BJ (cell line): ENCODE results near the gene DDAH2. TPM values are rescaled to one million over a fixed set of nuclear protein-coding genes. Genes with fewer than 3 reads are reported as not detected.

Experiments used
- CTCF ChIA-PET: fragments of 350-600 bp; formaldehyde crosslinking; extraction: SDS; loops from one replicate; lab custom pipeline; 2021; ENCODE audit warnings: antibody characterized with exemption, inconsistent platforms; lab: Yijun Ruan, JAX
- POLR2A ChIA-PET: fragments of 300-600 bp; sonication (Branson Sonifier 250); formaldehyde crosslinking; extraction: SDS; loops from one replicate; lab custom pipeline; 2021; ENCODE audit warnings: antibody characterized with exemption; lab: Charles Lee
- DNase-seq: peaks from one replicate; pipeline ENCODE4 v3.0.0-alpha.2; 2011; ENCODE audit warnings: low read depth
- H3K27me3 ChIP-seq: 2 replicates; pipeline ENCODE4 v1.6.0; 2011; ENCODE audit warnings: low read length; ENCODE audit not compliant: control insufficient read depth, insufficient read depth
- H3K36me3 ChIP-seq: 2 replicates; pipeline ENCODE4 v1.5.1; 2011; ENCODE audit warnings: low read length; ENCODE audit not compliant: control insufficient read depth, insufficient read depth
- H3K4me3 ChIP-seq: 2 replicates; pipeline ENCODE4 v1.5.1; 2011; ENCODE audit warnings: low read depth, mild to moderate bottlenecking, control low read depth, low read length
- polyA plus RNA-seq: library from polyadenylated mRNA; depleted of rRNA; stranded (reverse); fragments of >200 nt; gene quantifications from 2 replicates; pipeline ENCODE4 v1.2.3, GENCODE V29; 2011
- TF ChIP-seq, protein P1 (sequence below): IDR thresholded peaks from 2 replicates; pipeline ENCODE4 v1.5.1; 2011; ENCODE audit warnings: low read depth, mild to moderate bottlenecking, control low read depth, inconsistent platforms, low read length, moderate library complexity; ENCODE audit not compliant: insufficient read depth

DDAH2 gene
- polyA plus RNA-seq, 1 experiment, result 69.5 TPM

DNA sequence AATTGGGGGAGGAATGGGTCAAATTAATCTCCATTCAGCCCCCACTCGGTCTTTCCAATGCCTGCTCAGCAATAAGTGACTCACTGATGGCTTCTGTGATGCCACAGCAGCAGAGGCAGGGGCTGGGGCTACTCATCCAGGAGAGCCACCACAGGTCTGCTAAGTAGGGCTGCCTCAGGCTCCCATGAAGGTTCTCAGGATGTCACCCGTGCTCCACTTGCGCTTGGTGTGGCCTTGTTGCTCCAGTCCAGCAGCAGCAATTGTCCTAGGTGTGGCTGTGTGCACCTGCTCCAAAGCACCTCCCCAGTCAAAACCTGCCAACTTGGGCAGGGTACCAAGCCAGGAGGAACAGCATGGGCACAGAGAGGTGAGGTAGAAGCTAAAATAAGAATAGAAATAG, 6.9 kb downstream of the DDAH2 start:
- ChIA-PET POLR2A (no interaction called here), CTCF (interaction anchor here (0.6 kb wide), 1 partner anchor 81 kb away, joined by 3 read pairs; no protein-coding TSS in a partner anchor)
- Histone ChIP-seq H3K4me3 (no peak overlapping the region), H3K36me3 (peaks cover 6% of the 10 kb centered on the region), H3K27me3 (peaks cover 3% of the 10 kb centered on the region)
- DNase-seq, result no peak
- TF ChIP-seq, protein P1, sequence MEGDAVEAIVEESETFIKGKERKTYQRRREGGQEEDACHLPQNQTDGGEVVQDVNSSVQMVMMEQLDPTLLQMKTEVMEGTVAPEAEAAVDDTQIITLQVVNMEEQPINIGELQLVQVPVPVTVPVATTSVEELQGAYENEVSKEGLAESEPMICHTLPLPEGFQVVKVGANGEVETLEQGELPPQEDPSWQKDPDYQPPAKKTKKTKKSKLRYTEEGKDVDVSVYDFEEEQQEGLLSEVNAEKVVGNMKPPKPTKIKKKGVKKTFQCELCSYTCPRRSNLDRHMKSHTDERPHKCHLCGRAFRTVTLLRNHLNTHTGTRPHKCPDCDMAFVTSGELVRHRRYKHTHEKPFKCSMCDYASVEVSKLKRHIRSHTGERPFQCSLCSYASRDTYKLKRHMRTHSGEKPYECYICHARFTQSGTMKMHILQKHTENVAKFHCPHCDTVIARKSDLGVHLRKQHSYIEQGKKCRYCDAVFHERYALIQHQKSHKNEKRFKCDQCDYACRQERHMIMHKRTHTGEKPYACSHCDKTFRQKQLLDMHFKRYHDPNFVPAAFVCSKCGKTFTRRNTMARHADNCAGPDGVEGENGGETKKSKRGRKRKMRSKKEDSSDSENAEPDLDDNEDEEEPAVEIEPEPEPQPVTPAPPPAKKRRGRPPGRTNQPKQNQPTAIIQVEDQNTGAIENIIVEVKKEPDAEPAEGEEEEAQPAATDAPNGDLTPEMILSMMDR, result no peak

DNA sequence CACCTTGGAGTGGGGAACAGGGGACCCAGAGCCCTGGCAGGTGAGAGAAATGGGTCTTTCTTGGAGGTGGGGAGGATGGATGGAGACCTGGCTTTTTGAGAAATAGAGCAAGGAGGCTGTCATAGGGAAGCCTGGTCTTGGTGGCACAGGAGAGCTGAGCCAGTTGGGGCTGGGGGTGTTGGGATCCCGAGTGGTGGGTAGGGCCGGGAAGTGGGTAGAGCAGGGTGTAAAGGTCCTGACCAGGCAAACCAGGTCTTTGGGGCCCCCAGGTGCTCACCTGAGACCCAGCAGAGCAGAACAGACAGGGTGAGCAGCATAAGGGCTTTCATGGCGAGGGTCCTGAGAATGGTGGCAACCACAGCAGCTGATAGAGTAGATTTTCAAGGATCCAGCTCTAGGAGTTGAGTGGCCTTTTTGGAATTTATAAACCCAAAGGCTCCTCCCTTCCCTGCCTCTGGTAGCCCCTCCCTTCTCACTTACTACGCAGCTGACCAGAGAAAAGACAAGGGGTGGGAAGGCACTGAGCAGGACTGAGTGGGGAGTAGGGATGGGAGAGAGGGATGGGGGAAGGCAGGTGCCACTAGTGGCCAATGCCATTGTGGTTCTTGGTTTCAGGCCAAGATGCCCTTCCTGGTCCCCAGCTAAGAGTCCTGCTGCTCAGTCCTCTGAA, 7.6 kb downstream of the DDAH2 start, which contains the start of gene LY6G6C:
Gene LY6G6C, minus strand, starts transcription at position 396 of the 670 bp plus-strand sequence. Its CDS starts 67 bp downstream, at position 329.
- Histone ChIP-seq H3K36me3 (peaks cover 3% of the 10 kb centered on the region), H3K4me3 (no peak within 1 kb of the TSS), H3K27me3 (peaks cover 3% of the 10 kb centered on the region)
- TF ChIP-seq, protein P1, result no peak
- POLR2A ChIA-PET, result no interaction called here
- DNase-seq, result no peak
- CTCF ChIA-PET, result interaction anchor here (2.0 kb wide), 1 partner anchor 8 kb away, joined by 8 read pairs; the partner anchor contains the start of gene DDAH2

DNA sequence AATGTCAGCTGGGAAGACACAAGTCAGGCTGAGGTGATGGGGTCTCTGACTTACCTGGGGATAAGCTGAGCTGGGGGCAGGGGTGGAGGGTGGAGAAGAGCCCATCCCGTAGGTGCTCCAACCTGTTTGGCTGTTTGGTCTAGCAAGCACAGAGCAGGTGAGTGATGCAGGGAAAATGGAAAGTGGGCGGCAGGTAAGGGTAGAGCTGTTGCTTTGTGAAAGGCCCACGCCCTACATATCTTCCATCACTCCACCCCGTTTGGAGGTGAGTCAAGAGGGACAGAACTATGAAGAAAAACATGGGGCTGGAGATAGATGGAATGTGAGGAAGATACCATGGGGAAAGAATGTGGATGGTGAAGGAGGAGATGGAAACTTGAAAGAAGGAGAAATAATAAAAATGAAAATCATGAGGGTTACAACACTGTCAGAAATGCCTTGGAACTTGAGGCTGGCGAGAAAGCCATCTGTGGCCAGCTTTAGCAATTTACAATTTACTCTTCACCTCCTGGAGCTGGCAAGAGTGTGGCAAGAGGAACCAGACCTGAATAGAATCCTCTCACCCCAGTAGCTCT, 8.8 kb downstream of the DDAH2 start:
- POLR2A ChIA-PET, result no interaction called here
- Histone ChIP-seq H3K36me3 (no peaks in the 10 kb centered on the region; the same call in 1 of the 2 replicates), H3K27me3 (peaks cover 5% of the 10 kb centered on the region), H3K4me3 (no peak overlapping the region)
- no peak for DNase-seq
- TF ChIP-seq, protein P1, result no peak
- CTCF ChIA-PET, result interaction anchor here (0.7 to 2.0 kb wide), 2 partner anchors 9 to 10 kb away, joined by 3 to 8 read pairs; partner anchors contain the start of gene DDAH2

DNA sequence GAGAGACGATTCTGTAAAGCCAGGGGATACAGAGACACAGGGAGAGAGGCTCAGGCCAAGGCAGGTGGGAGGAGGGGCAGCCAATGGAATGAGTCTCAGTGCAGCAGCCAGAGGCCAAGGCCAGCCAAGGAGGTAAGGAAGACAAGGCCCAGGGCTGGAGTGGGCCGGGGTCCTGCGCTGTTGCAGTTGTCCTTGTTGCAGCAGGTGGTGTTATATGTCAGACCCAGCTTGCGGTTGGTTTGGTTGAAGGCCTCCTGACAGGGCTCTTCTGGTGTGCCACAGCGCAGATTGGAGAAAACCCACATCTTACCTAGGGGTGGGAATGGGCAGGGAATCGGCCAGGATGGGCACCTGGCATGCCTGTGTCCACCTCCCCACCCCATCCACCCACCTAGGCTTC, 10.1 kb downstream of the DDAH2 start:
- POLR2A ChIA-PET, result no interaction called here
- Histone ChIP-seq H3K27me3 (peaks cover 5% of the 10 kb centered on the region), H3K4me3 (no peak overlapping the region), H3K36me3 (no peaks in the 10 kb centered on the region)
- TF ChIP-seq, protein P1, result no peak
- no peak for DNase-seq
- CTCF ChIA-PET, result no interaction called here

DNA sequence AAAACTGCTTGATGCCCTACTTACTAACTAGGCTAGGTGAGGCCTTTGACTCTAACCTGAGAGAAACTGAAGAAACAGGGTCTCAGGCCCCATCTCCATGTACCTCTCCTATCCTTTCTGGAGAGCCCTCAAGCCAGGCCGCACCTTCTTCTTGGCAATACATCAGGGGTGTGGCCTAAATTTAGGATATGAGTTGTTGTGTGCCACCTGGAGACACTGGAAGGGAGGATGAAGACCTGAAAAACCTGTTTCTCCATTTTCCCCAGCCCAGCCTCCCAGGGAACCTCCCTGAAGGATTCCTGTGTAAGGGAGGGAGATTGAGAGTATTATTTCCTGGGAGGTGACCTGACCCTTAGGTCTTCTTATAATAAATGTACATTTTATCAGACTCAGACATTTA, 10.8 kb downstream of the DDAH2 start:
- TF ChIP-seq, protein P1, result no peak
- ChIA-PET CTCF (no interaction called here), POLR2A (no interaction called here)

More for the DNA sequence above, 10.8 kb downstream of the DDAH2 start:
- H3K27me3 ChIP-seq, result peaks cover 8% of the 10 kb centered on the region
- H3K36me3 ChIP-seq, result no peaks in the 10 kb centered on the region
- H3K4me3 ChIP-seq, result no peak overlapping the region
- DNase-seq, result no peak
